ENCODE data around the gene NR5A1.

- TF ChIP-seq EZH2phosphoT487 (IDR thresholded peaks at IDR 0.05; ENCODE audit: insufficient read depth, low read depth) (no peak), EZH2 (IDR thresholded peaks at IDR 0.05; ENCODE audit: insufficient read depth, poor library complexity, severe bottlenecking) (no peak)
These were observed 37.3 kb upstream of the NR5A1 start for GRCh38 chr9:124544535-124544934.

Data from GM23248 (cell line).